HL-60 (cell line): ENCODE measurements around the gene ZNF672.

ENCODE experiments used
- GABPA ChIP-seq: IDR thresholded peaks from 2 replicates; pipeline ENCODE4 v1.6.1; 2012; ENCODE audit warnings: low read depth
- POLR2AphosphoS5 ChIP-seq: IDR thresholded peaks from 2 replicates; pipeline ENCODE4 v1.6.1; 2012; ENCODE audit warnings: low read depth
- SPI1 ChIP-seq: IDR thresholded peaks from 2 replicates; pipeline ENCODE4 v1.6.1; 2012; ENCODE audit warnings: low read depth, mild to moderate bottlenecking, borderline replicate concordance
- TF ChIP-seq, protein P1 (sequence below): IDR thresholded peaks from 2 replicates; pipeline ENCODE4 v1.6.1; 2012; ENCODE audit warnings: low read depth; ENCODE audit not compliant: insufficient replicate concordance
- TF ChIP-seq, protein P2 (sequence below): IDR thresholded peaks from one replicate; pipeline ENCODE4 v1.5.1; 2011; ENCODE audit warnings: low read length, control low read depth, inconsistent platforms; ENCODE audit not compliant: insufficient read depth

DNA sequence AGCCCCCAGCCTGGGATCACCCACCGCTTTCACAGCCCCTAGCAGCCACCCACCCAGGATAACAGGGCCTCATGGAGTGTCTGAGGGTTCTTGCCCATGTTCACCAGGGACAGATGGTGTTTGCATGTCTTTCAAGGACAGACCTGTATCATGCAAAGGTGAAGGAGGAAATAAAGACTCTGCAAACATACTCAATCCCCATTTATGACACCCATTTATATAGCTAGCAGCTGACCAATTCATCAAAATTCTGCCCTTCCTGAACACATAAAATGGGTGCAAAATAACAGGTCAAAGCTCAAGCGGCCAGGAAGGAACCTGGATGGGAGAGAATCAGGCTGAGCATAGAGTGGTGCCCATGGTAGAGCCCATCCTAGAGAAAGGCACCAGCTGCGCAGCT lies 49.7 kb upstream of the ZNF672 start:
- TF ChIP-seq, protein P1, sequence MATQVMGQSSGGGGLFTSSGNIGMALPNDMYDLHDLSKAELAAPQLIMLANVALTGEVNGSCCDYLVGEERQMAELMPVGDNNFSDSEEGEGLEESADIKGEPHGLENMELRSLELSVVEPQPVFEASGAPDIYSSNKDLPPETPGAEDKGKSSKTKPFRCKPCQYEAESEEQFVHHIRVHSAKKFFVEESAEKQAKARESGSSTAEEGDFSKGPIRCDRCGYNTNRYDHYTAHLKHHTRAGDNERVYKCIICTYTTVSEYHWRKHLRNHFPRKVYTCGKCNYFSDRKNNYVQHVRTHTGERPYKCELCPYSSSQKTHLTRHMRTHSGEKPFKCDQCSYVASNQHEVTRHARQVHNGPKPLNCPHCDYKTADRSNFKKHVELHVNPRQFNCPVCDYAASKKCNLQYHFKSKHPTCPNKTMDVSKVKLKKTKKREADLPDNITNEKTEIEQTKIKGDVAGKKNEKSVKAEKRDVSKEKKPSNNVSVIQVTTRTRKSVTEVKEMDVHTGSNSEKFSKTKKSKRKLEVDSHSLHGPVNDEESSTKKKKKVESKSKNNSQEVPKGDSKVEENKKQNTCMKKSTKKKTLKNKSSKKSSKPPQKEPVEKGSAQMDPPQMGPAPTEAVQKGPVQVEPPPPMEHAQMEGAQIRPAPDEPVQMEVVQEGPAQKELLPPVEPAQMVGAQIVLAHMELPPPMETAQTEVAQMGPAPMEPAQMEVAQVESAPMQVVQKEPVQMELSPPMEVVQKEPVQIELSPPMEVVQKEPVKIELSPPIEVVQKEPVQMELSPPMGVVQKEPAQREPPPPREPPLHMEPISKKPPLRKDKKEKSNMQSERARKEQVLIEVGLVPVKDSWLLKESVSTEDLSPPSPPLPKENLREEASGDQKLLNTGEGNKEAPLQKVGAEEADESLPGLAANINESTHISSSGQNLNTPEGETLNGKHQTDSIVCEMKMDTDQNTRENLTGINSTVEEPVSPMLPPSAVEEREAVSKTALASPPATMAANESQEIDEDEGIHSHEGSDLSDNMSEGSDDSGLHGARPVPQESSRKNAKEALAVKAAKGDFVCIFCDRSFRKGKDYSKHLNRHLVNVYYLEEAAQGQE: no peak
- TF ChIP-seq SPI1 (no peak), POLR2AphosphoS5 (no peak), GABPA (no peak)
- TF ChIP-seq, protein P2, sequence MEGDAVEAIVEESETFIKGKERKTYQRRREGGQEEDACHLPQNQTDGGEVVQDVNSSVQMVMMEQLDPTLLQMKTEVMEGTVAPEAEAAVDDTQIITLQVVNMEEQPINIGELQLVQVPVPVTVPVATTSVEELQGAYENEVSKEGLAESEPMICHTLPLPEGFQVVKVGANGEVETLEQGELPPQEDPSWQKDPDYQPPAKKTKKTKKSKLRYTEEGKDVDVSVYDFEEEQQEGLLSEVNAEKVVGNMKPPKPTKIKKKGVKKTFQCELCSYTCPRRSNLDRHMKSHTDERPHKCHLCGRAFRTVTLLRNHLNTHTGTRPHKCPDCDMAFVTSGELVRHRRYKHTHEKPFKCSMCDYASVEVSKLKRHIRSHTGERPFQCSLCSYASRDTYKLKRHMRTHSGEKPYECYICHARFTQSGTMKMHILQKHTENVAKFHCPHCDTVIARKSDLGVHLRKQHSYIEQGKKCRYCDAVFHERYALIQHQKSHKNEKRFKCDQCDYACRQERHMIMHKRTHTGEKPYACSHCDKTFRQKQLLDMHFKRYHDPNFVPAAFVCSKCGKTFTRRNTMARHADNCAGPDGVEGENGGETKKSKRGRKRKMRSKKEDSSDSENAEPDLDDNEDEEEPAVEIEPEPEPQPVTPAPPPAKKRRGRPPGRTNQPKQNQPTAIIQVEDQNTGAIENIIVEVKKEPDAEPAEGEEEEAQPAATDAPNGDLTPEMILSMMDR: no peak
